Nephron (organoid): ENCODE results near the gene SOWAHB.

Experiments
- H3K27ac Mint-ChIP-seq, 3 experiments: 2 replicates each; pipeline ENCODE4 v1.8.0; 2020; ENCODE audit warnings: mixed read lengths in 3 of 3, mild to moderate bottlenecking in 2 of 3, moderate library complexity in 1 of 3
- H3K27me3 Mint-ChIP-seq: 2 replicates; pipeline ENCODE4 v1.8.0; 2021; ENCODE audit warnings: low read depth, mild to moderate bottlenecking, moderate library complexity, mixed read lengths
- H3K36me3 Mint-ChIP-seq: 2 replicates; pipeline ENCODE4 v1.8.0; 2020; ENCODE audit warnings: low read depth, mixed read lengths
- H3K4me1 Mint-ChIP-seq: 2 replicates; pipeline ENCODE4 v1.8.0; 2020; ENCODE audit warnings: mixed read lengths
- H3K4me3 Mint-ChIP-seq, 3 experiments: 2 replicates each; pipeline ENCODE4 v1.8.0; 2020; ENCODE audit warnings: mild to moderate bottlenecking in 3 of 3, mixed read lengths in 3 of 3, moderate library complexity in 2 of 3
- H3K9me3 Mint-ChIP-seq: 2 replicates; pipeline ENCODE4 v1.8.0; 2020; ENCODE audit warnings: mixed read lengths
- TF ChIP-seq, protein P1 (sequence below), 3 experiments: fragments of 200-600 bp; sonication (generic); IDR thresholded peaks; one replicate each; pipeline ENCODE4 v1.5.0; 2021; ENCODE audit warnings: antibody characterized with exemption in 3 of 3; ENCODE audit not compliant: unreplicated experiment in 3 of 3

SOWAHB gene

DNA sequence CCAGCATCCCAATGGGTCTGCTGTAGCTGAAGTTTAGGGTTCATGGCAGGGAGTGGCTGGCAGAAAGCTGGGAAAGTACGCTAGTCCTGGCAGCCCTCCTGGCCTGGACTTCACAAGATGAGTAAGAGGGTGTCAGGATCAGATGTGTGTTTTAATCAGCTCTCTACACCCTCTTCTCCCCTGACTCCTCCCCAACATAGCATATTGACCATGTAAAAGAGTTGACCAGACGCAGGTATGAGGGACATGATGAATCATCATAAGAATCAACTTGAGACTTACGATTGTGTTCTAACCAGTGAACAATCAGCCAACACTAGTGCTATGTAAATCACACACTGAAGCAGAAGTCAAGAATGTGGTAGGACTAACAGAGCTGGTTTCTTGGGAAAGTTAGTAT, 5.3 kb downstream of the SOWAHB start:
- no peak overlapping the region for H3K27ac Mint-ChIP-seq
- TF ChIP-seq, protein P1, sequence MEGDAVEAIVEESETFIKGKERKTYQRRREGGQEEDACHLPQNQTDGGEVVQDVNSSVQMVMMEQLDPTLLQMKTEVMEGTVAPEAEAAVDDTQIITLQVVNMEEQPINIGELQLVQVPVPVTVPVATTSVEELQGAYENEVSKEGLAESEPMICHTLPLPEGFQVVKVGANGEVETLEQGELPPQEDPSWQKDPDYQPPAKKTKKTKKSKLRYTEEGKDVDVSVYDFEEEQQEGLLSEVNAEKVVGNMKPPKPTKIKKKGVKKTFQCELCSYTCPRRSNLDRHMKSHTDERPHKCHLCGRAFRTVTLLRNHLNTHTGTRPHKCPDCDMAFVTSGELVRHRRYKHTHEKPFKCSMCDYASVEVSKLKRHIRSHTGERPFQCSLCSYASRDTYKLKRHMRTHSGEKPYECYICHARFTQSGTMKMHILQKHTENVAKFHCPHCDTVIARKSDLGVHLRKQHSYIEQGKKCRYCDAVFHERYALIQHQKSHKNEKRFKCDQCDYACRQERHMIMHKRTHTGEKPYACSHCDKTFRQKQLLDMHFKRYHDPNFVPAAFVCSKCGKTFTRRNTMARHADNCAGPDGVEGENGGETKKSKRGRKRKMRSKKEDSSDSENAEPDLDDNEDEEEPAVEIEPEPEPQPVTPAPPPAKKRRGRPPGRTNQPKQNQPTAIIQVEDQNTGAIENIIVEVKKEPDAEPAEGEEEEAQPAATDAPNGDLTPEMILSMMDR (IDR thresholded peaks at IDR 0.05; ENCODE audit: unreplicated experiment in 3 of 3) = no peak
- H3K4me1 Mint-ChIP-seq = peaks cover 8% of the 10 kb centered on the region
- no peaks in the 10 kb centered on the region for H3K36me3 Mint-ChIP-seq
- H3K27me3 Mint-ChIP-seq = peaks cover 29% of the 10 kb centered on the region
- H3K9me3 Mint-ChIP-seq = no peaks in the 10 kb centered on the region
- H3K4me3 Mint-ChIP-seq = no peak overlapping the region

DNA sequence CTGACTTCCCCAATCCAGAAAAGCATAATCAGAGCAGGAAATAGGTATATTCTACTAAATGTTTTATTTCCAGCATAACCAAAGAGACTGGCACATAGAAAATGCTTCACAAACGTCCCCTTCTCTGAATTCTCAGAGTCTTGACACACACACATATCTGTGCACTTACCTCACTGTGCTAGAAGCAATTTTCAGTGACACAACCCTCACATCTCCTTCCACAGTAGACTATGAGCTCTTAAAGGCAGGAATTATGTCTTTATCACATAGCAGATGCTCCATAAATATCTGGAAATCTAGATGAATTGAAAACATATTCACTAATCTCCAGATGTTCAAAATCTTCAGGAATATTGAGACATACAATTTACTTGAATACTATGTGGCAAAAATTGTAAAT, 5.9 kb downstream of the SOWAHB start:
- H3K27ac Mint-ChIP-seq = no peak overlapping the region
- no peak overlapping the region for H3K4me3 Mint-ChIP-seq
- H3K36me3 Mint-ChIP-seq = no peaks in the 10 kb centered on the region
- peaks cover 8% of the 10 kb centered on the region for H3K4me1 Mint-ChIP-seq
- H3K27me3 Mint-ChIP-seq = peaks cover 32% of the 10 kb centered on the region
- TF ChIP-seq, protein P1 (IDR thresholded peaks at IDR 0.05; ENCODE audit: unreplicated experiment in 3 of 3) = no peak
- H3K9me3 Mint-ChIP-seq = no peaks in the 10 kb centered on the region

DNA sequence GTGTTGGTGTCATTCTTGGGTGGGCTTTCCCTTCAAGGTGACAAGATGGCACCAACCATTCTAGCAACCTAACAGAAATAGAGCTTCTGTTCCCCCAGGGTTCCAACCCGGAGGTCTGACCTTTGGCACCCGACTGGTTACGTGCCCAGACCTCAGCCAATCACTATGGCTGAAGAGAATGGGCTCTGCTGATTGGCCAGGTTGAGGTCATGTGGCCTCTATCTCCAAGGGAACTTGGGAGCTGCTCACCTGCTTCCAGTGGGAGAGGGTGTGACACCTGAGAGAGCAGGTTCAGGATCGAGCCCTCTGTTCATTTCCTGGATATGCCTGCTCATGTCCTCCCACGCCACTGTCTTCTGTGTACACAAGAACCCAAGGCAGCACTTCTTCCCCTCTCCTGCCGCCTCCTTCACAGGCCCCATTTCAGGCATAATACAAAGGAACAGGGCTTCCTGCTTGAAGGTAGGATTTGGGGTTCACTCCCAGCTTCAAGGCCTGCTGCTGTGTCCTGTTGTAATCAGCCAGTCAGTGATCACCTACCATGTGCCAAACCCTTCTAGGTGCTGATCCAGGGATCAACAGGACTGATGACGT, 11.0 kb downstream of the SOWAHB start:
- Mint-ChIP-seq H3K36me3 (no peaks in the 10 kb centered on the region), H3K27ac (peak overlapping the region in 1 of 3 experiments; percentile 68), H3K4me1 (no peaks in the 10 kb centered on the region), H3K27me3 (peaks cover 3% of the 10 kb centered on the region), H3K9me3 (no peaks in the 10 kb centered on the region), H3K4me3 (no peak overlapping the region)
- TF ChIP-seq, protein P1 (IDR thresholded peaks at IDR 0.05; ENCODE audit: unreplicated experiment in 3 of 3) = no peak

DNA sequence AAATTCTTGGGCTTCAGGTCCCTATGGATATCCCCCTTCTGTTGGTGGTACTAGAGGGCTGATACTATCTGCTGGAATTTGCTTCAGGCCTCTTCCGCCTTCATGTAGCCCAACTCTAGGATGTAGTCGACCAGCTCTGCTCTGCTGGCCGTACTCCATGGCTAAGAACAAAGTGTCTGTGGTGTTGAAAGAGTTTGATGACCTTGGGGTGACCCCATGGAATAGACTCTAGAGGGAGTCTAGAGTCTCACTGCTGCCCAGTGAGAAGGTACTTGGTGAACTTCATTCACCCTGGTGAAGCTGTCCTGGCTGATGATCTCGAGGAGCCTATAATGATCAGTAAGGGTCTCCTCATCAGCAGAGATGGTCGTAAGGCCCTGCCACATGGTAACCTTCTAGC, 11.7 kb downstream of the SOWAHB start:
- Mint-ChIP-seq H3K27me3 (peaks cover 3% of the 10 kb centered on the region), H3K4me3 (no peak overlapping the region), H3K9me3 (no peaks in the 10 kb centered on the region), H3K4me1 (no peaks in the 10 kb centered on the region), H3K27ac (no peak overlapping the region), H3K36me3 (no peaks in the 10 kb centered on the region)
- TF ChIP-seq, protein P1 (IDR thresholded peaks at IDR 0.05; ENCODE audit: unreplicated experiment in 3 of 3) = no peak

DNA sequence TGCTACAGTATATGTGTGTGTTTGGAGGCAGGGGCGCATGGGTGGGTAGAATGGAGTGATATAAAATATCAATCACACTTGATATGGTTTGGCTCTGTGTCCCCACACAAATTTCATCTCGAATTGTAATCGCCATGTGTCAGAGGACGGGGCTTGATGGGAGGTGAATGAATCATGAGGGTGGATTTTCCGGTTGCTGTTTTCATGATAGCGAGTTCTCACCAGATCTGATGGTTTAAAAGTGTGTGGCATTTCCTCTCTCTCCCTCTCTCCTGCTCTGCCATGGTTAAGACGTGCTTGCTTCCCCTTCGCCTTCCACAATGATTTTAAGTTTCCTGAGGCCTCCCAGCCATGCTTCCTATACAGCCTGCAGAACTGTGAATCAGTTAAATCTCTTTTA, 14.8 kb downstream of the SOWAHB start:
- Mint-ChIP-seq H3K36me3 (no peaks in the 10 kb centered on the region), H3K9me3 (no peaks in the 10 kb centered on the region), H3K27ac (no peak overlapping the region), H3K4me3 (no peak overlapping the region), H3K27me3 (peaks cover 3% of the 10 kb centered on the region), H3K4me1 (peaks cover 12% of the 10 kb centered on the region)
- TF ChIP-seq, protein P1 (IDR thresholded peaks at IDR 0.05; ENCODE audit: unreplicated experiment in 3 of 3) = no peak

DNA sequence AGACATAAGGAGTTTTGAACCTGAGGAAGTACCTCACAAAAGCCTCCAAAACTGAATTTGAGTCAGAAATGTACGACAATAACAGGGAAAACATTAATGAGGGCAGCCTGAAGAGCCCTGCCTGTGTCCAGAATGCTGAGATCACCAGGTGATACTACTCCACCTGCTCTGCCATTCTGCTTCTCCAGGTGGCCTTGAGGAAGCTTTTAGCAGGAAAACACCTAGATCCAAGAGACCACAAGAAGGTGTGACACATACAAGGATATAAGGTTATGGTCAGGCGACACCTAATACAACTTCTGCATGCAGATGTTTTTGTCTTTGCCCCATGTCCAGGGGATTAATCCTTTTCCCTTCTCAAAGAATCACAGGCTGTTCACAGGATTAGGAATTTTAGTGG, 15.3 kb downstream of the SOWAHB start:
- peaks cover 15% of the 10 kb centered on the region for H3K4me1 Mint-ChIP-seq
- no peak overlapping the region for H3K27ac Mint-ChIP-seq
- no peak overlapping the region for H3K4me3 Mint-ChIP-seq
- H3K9me3 Mint-ChIP-seq = no peaks in the 10 kb centered on the region
- no peaks in the 10 kb centered on the region for H3K36me3 Mint-ChIP-seq
- peaks cover 3% of the 10 kb centered on the region for H3K27me3 Mint-ChIP-seq
- TF ChIP-seq, protein P1 (IDR thresholded peaks at IDR 0.05; ENCODE audit: unreplicated experiment in 3 of 3) = no peak
